ENCODE results near the gene CST8. TPM values are rescaled to one million over a fixed set of nuclear protein-coding genes. Genes with fewer than 3 reads are reported as not detected.

CST8 gene
- total RNA-seq, 1 donor from 2014 or later = not detected

DNA sequence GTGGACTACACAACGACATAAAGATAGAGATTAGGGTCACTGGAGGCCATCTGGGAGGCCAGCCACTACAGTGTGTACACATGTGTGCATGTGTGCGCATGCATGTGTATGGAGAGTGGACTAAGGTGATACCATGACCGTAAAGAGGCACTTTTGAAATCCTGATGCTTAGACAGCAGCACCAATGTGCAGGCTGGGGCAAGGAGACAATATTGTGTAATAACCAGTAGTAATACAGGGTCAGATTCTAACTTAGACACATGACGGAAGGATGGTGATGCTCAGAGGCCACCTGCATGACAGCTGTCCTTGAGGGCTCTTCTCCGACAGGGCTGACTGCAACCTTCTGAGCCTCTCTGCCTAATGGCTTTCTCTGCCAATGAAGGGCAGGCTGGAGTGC lies 51.9 kb downstream of the CST8 start:
- intact Hi-C loops (cut with DNase I) = no loop called here
- DNase-seq (ENCODE audit: missing footprints) (no peak), ATAC-seq (no peak)

DNA sequence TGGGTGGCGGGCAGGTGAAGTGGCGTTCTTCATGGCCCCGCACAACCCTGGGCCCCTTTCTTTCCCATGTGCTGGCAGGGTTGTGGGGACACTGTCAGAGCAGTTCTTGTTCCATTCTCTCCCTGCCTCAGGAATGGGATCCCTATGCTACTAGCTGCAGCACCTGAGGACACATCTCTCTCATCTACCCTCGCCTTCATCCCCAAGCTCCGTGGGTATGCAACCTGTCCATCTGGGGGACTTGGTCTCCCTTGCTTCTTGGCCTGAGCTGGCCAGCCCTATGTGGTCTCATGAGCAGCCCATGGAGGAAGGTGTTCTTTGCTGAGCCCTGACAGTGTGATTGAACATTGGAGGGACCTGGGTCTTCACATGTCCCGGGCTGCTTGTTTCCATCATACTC lies 53.2 kb downstream of the CST8 start:
- no peak for DNase-seq (ENCODE audit: missing footprints)
- no peak for ATAC-seq
- intact Hi-C loops (cut with DNase I) = no loop called here

Other genes starting within 250 kb of the CST8 start
- gene NXT1, start 140.3 kb upstream of the CST8 start, total RNA-seq = 6.5 TPM
- gene GZF1, start 128.9 kb upstream of the CST8 start, total RNA-seq = 20.6 TPM
- gene NAPB, start 69.6 kb upstream of the CST8 start, total RNA-seq = 4.7 TPM
- gene CSTL1, start 51.4 kb upstream of the CST8 start, total RNA-seq = not detected
- gene CST11, start 38.2 kb upstream of the CST8 start, total RNA-seq = not detected
- gene CST9L, start 77.4 kb downstream of the CST8 start, total RNA-seq = not detected
- gene CST9, start 114.8 kb downstream of the CST8 start, total RNA-seq = not detected
- gene CST3, start 146.8 kb downstream of the CST8 start, total RNA-seq = 1,033 TPM
- not detected for gene CST4, start 197.9 kb downstream of the CST8 start, total RNA-seq

All from Right ventricle myocardium inferior (tissue), 1 donor.